ENCODE results near the gene FAM3D. TPM values are rescaled to one million over a fixed set of nuclear protein-coding genes. Genes with fewer than 3 reads are reported as not detected.
A peak's percentile ranks its signal among the peaks of the same experiment; 100 is the strongest.
"Not testable (repeated sequence)": the region's sequence is repeated elsewhere in the genome, so short reads cannot be mapped to it uniquely, and the experiment has no call there.

Gene FAM3D
- total and polyA plus RNA-seq, 10 of the 15 experiments (the other 5 are each of a cell fraction or from before 2014, with no cell fraction given), result 0.04 to 0.07 TPM; not detected in 8

- H3K27me3 ChIP-seq (replicated peaks in 1 of 2; ENCODE audit: control insufficient read depth in 2 of 2, insufficient read depth in 2 of 2, low read length in 1 of 2); in situ Hi-C loops (cut with MboI); H3K4me2 ChIP-seq (ENCODE audit: control insufficient read depth, insufficient read depth); H4K20me1 ChIP-seq (ENCODE audit: control insufficient read depth, insufficient read depth); H3K36me3 ChIP-seq (ENCODE audit: control insufficient read depth in 2 of 2, insufficient read depth in 2 of 2, low read length in 1 of 2); H3K4me3 ChIP-seq; H3K4me1 ChIP-seq (ENCODE audit: control insufficient read depth, insufficient read depth, low read length); H3K9ac ChIP-seq (ENCODE audit: control insufficient read depth, insufficient read depth, low read length); H2AFZ ChIP-seq (ENCODE audit: control insufficient read depth, low read depth, low read length); POLR2A ChIA-PET; H3K79me2 ChIP-seq (ENCODE audit: control insufficient read depth, insufficient read depth, low read length); DNase-seq (ENCODE audit: low read depth, low spot score); BruUV-seq (replicated peaks); FAIRE-seq; H3K27ac ChIP-seq (ENCODE audit: control insufficient read depth, insufficient read depth); H3K9me3 ChIP-seq (replicated peaks; ENCODE audit: control insufficient read depth, insufficient read depth, low read length); ATAC-seq: not testable (repeated sequence)
- SMC1A ChIA-PET (ENCODE audit: uncharacterized antibody, unreplicated experiment), result interaction anchor here (0.6 to 1.5 kb wide), 4 partner anchors 14 to 356 kb away, joined by 3 to 4 read pairs (median 3); no protein-coding TSS in a partner anchor
- 29% methylated on average over 3 of the region's 3 CpGs for WGBS (ENCODE audit: insufficient coverage, insufficient replicate concordance, low lambda C conversion rate, missing lambda C conversion rate)
- CTCF ChIA-PET, result interaction anchor here (0.6 to 2.8 kb wide), 4 partner anchors 13 to 492 kb away, joined by 3 to 12 read pairs (median 3); no protein-coding TSS in a partner anchor
- intact Hi-C loops (cut with micrococcal nuclease; ENCODE audit: unreplicated experiment), result loop anchor here (10.0 kb wide), 1 partner anchor 178 kb away; no protein-coding TSS in a partner anchor
- RAD21 ChIA-PET (ENCODE audit: unreplicated experiment), result interaction anchor here (1.0 kb wide), 1 partner anchor 356 kb away, joined by 3 read pairs; no protein-coding TSS in a partner anchor
- TF ChIP-seq SRF (IDR thresholded peaks at IDR 0.05; ENCODE audit: low read depth in 2 of 2, low read length in 2 of 2) (peak in 1 of 2 experiments; percentile 58; a peak in 1 of 4 replicates), YY1 (IDR thresholded peaks at IDR 0.05; ENCODE audit: low read depth, low read length) (peak; percentile 45)
Observed at GRCh38 chr3:58696813-58697212, 30.2 kb upstream of the FAM3D start.

- H3K36me3 ChIP-seq (ENCODE audit: control insufficient read depth in 2 of 2, insufficient read depth in 2 of 2, low read length in 1 of 2), result no peaks in the 10 kb centered on the region
- no peaks in the 10 kb centered on the region for H4K20me1 ChIP-seq (ENCODE audit: control insufficient read depth, insufficient read depth)
- ATAC-seq (no peak), DNase-seq (ENCODE audit: low read depth, low spot score) (no peak), FAIRE-seq (no peak)
- H3K79me2 ChIP-seq (ENCODE audit: control insufficient read depth, insufficient read depth, low read length), result no peaks in the 10 kb centered on the region
- 0% methylated on average over 1 of the region's 1 CpG for WGBS (ENCODE audit: insufficient coverage, insufficient replicate concordance, low lambda C conversion rate, missing lambda C conversion rate)
- H3K9ac ChIP-seq (ENCODE audit: control insufficient read depth, insufficient read depth, low read length), result no peak overlapping the region
- intact Hi-C loops (cut with micrococcal nuclease; ENCODE audit: unreplicated experiment) (loop anchor here (10.0 kb wide), 1 partner anchor 179 kb away; no protein-coding TSS in a partner anchor), in situ Hi-C loops (cut with MboI) (no loop called here)
- no peaks in the 10 kb centered on the region for H3K27me3 ChIP-seq (replicated peaks in 1 of 2; ENCODE audit: control insufficient read depth in 2 of 2, insufficient read depth in 2 of 2, low read length in 1 of 2)
- SMC1A ChIA-PET (ENCODE audit: uncharacterized antibody, unreplicated experiment), result interaction anchor here (0.6 to 2.3 kb wide), 5 partner anchors 11 to 442 kb away, joined by 3 to 8 read pairs (median 3); no protein-coding TSS in a partner anchor
- TF ChIP-seq POLR2AphosphoS2 (IDR thresholded peaks at IDR 0.05; ENCODE audit: low read depth, low read length) (no peak), SMAD5 (IDR thresholded peaks at IDR 0.05; ENCODE audit: low read depth) (no peak), BACH1 (IDR thresholded peaks at IDR 0.05; ENCODE audit: borderline replicate concordance) (no peak), ZBTB4 (CRISPR knock-in tag; IDR thresholded peaks at IDR 0.05) (no peak)
- POLR2A ChIA-PET, result no interaction called here
- CTCF ChIA-PET, result interaction anchor here (0.7 to 2.8 kb wide), 10 partner anchors 14 to 493 kb away, joined by 3 to 12 read pairs (median 3); no protein-coding TSS in a partner anchor
- no TSS peak for BruUV-seq (replicated peaks)
- no peak overlapping the region for H3K4me2 ChIP-seq (ENCODE audit: control insufficient read depth, insufficient read depth)
- no peak overlapping the region for H2AFZ ChIP-seq (ENCODE audit: control insufficient read depth, low read depth, low read length)
- peaks cover 2% of the 10 kb centered on the region; the same call in 1 of the 3 replicates for H3K9me3 ChIP-seq (replicated peaks; ENCODE audit: control insufficient read depth, insufficient read depth, low read length)
- RAD21 ChIA-PET (ENCODE audit: unreplicated experiment), result interaction anchor here (1.1 to 2.7 kb wide), 2 partner anchors 129 to 358 kb away, joined by 3 to 11 read pairs; no protein-coding TSS in a partner anchor
- H3K4me3 ChIP-seq, result no peak overlapping the region
- H3K27ac ChIP-seq (ENCODE audit: control insufficient read depth, insufficient read depth), result no peak overlapping the region
- H3K4me1 ChIP-seq (ENCODE audit: control insufficient read depth, insufficient read depth, low read length), result no peaks in the 10 kb centered on the region
Observed at GRCh38 chr3:58696093-58696492, 29.5 kb upstream of the FAM3D start.
